ENCODE results near the gene SPART. TPM values are rescaled to one million over a fixed set of nuclear protein-coding genes. Genes with fewer than 3 reads are reported as not detected.
A peak's percentile ranks its signal among the peaks of the same experiment; 100 is the strongest.

Gene SPART
- total and polyA plus RNA-seq, 9 of the 15 experiments (the other 6 are each of a cell fraction or from before 2014, with no cell fraction given): 18.7 to 79.0 (median 41.0) TPM

DNA sequence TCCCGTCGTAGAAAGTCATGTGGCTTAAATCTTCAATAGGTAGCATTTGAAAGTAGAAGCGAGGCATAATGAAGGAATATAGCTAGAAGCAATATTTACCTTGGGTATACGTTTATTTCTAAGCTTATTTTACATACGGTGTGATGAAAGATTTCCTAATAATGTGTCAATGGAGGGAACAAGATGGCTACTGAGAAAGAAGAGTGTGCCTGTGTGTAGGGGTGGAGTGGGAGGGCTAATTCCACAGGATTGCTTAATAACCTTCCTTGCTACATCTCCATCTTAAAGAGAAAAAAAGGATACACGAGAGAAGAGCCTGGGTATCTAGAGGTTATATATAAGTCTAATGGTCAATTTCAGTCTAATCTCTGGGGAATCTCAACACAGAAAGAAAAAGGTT, 2.0 kb downstream of the SPART start:
- Histone ChIP-seq H3K4me3 (peak overlapping the region; percentile 68; the same call in 1 of the 2 replicates), H3K27me3 (ENCODE audit: control insufficient read depth in 2 of 2, insufficient read depth in 2 of 2, low read length in 2 of 2) (no peaks in the 10 kb centered on the region), H2AFZ (ENCODE audit: low read depth, low read length) (peak overlapping the region; percentile 69), H3K4me2 (ENCODE audit: insufficient read depth, low read length) (peak overlapping the region; percentile 91), H3K9me1 (ENCODE audit: control insufficient read depth, insufficient read depth, low read length) (no peaks in the 10 kb centered on the region), H3K27ac (ENCODE audit: extremely low read depth, low read depth, low read length) (peak overlapping the region; percentile 97), H3K9ac (ENCODE audit: insufficient read depth in 1 of 2, low read depth in 2 of 2, low read length in 2 of 2) (peak overlapping the region in 1 of 2 experiments; percentile 93; a peak in 2 of 4 replicates), H4K20me1 (replicated peaks; ENCODE audit: control insufficient read depth, insufficient read depth, low read length) (no peaks in the 10 kb centered on the region), H3K36me3 (ENCODE audit: control insufficient read depth, insufficient read depth, low read length) (no peaks in the 10 kb centered on the region), H3K4me1 (replicated peaks in 1 of 2; ENCODE audit: control insufficient read depth in 2 of 2, insufficient read depth in 2 of 2, low read length in 2 of 2) (peaks cover 0 to 6% of the 10 kb centered on the region in 2 experiments; a peak in 3 of 5 replicates), H3K9me3 (replicated peaks; ENCODE audit: control insufficient read depth, insufficient read depth, low read depth, low read length) (no peaks in the 10 kb centered on the region), H3K79me2 (ENCODE audit: control insufficient read depth, insufficient read depth, low read length) (peaks cover 72% of the 10 kb centered on the region)
- FAIRE-seq (no peak), ATAC-seq (0 out of 3 replicates have a peak, but pooled peaks have one; percentile 11), DNase-seq (ENCODE audit: extremely low read depth in 1 of 4, low spot score in 3 of 4) (peak; percentile 13 to 41 (median 16))
- TF ChIP-seq NONO (IDR thresholded peaks at IDR 0.05; ENCODE audit: low read depth in 2 of 2, low read length in 1 of 2) (no peak), HSF4 (CRISPR knock-in tag; IDR thresholded peaks at IDR 0.05; ENCODE audit: borderline replicate concordance) (no peak), JUN (IDR thresholded peaks at IDR 0.05; ENCODE audit: borderline replicate concordance, low read depth, low read length) (no peak), JUN (CRISPR knock-in tag; IDR thresholded peaks at IDR 0.05; ENCODE audit: borderline replicate concordance) (no peak), COPS2 (conservative IDR thresholded peaks at IDR 0.05) (no peak), CHCHD3 (CRISPR knock-in tag; IDR thresholded peaks at IDR 0.05) (no peak), MIER1 (IDR thresholded peaks at IDR 0.05; ENCODE audit: low read depth) (no peak), CEBPG (CRISPR knock-in tag; IDR thresholded peaks at IDR 0.05) (peak; percentile 65), CEBPG (tag; conservative IDR thresholded peaks at IDR 0.05 in 1 of 2, IDR thresholded peaks at IDR 0.05 in 1 of 2) (peak; percentile 84 to 91), EP400 (IDR thresholded peaks at IDR 0.05) (peak; percentile 34; the same call in 1 of the 2 replicates), RBM22 (IDR thresholded peaks at IDR 0.05; ENCODE audit: low read depth, low read length, poor library complexity, severe bottlenecking) (no peak), CCNT2 (IDR thresholded peaks at IDR 0.05; ENCODE audit: borderline replicate concordance, extremely low read depth, insufficient read length, low read depth, low read length) (no peak), YY1 (IDR thresholded peaks at IDR 0.05; ENCODE audit: borderline replicate concordance in 1 of 3, control insufficient read depth in 1 of 3, extremely low read depth in 1 of 3, insufficient read depth in 3 of 3, insufficient read length in 1 of 3, insufficient replicate concordance in 2 of 3, low read depth in 1 of 3, low read length in 2 of 3) (peak in 2 of 3 experiments; percentile 21 to 76), NFRKB (IDR thresholded peaks at IDR 0.05; ENCODE audit: low read depth) (peak; percentile 65; the same call in 1 of the 2 replicates), CEBPB (tag; IDR thresholded peaks at IDR 0.05) (peak; percentile 90)
- TF ChIP-seq, protein P1, sequence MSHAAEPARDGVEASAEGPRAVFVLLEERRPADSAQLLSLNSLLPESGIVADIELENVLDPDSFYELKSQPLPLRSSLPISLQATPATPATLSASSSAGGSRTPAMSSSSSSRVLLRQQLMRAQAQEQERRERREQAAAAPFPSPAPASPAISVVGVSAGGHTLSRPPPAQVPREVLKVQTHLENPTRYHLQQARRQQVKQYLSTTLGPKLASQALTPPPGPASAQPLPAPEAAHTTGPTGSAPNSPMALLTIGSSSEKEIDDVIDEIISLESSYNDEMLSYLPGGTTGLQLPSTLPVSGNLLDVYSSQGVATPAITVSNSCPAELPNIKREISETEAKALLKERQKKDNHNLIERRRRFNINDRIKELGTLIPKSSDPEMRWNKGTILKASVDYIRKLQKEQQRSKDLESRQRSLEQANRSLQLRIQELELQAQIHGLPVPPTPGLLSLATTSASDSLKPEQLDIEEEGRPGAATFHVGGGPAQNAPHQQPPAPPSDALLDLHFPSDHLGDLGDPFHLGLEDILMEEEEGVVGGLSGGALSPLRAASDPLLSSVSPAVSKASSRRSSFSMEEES (CRISPR knock-in tag; IDR thresholded peaks at IDR 0.05): no peak
- TF ChIP-seq, protein P2, sequence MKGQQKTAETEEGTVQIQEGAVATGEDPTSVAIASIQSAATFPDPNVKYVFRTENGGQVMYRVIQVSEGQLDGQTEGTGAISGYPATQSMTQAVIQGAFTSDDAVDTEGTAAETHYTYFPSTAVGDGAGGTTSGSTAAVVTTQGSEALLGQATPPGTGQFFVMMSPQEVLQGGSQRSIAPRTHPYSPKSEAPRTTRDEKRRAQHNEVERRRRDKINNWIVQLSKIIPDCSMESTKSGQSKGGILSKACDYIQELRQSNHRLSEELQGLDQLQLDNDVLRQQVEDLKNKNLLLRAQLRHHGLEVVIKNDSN (CRISPR knock-in tag; IDR thresholded peaks at IDR 0.05): no peak
- TF ChIP-seq, protein P3, sequence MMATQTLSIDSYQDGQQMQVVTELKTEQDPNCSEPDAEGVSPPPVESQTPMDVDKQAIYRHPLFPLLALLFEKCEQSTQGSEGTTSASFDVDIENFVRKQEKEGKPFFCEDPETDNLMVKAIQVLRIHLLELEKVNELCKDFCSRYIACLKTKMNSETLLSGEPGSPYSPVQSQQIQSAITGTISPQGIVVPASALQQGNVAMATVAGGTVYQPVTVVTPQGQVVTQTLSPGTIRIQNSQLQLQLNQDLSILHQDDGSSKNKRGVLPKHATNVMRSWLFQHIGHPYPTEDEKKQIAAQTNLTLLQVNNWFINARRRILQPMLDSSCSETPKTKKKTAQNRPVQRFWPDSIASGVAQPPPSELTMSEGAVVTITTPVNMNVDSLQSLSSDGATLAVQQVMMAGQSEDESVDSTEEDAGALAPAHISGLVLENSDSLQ (IDR thresholded peaks at IDR 0.05): no peak
- in situ Hi-C loops (cut with MboI): no loop called here
- POLR2A ChIA-PET: interaction anchor here (1.0 kb wide), 1 partner anchor 13 kb away, joined by 3 read pairs; no protein-coding TSS in a partner anchor
- 9% methylated on average over 6 of the region's 6 CpGs for WGBS (ENCODE audit: insufficient coverage, low coverage, missing lambda C conversion rate)
- no TSS peak for BruUV-seq (replicated peaks)
- intact Hi-C loops (cut with micrococcal nuclease): loop anchor here (2.0 to 10.0 kb wide), 2 partner anchors 47 to 471 kb away; partner anchors contain the start of genes CCDC169 and RFXAP
- CTCF ChIA-PET (ENCODE audit: low intra/inter-chr PET ratio): no interaction called here

Data from K562 (cell line).